ENCODE data around the gene SCARB1.

DNA sequence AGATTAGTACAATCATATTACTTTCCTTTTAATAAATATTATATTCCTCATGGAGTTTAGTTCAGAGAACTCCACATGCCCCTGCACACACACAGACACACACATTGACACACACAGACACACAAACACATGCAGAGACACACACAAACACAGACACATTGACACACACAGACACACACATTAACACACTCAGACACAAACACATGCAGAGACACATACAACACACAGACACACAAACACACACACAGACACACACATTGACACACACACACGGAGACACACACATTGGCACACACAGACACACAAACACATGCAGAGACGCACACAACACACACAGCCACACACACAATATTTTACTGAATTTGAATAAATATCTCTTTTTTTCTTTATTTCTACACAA is 12.5 kb upstream of the SCARB1 start:
- TF ChIP-seq POLR2A (IDR thresholded peaks at IDR 0.05) (no peak), CTCF (IDR thresholded peaks at IDR 0.05) (no peak)

Measured in body of pancreas (tissue), 4 donors.